Upper lobe of right lung (tissue), 1 donor: ENCODE data around the gene TMEM9B. TPM values are rescaled to one million over a fixed set of nuclear protein-coding genes. Genes with fewer than 3 reads are reported as not detected.
"Not testable (repeated sequence)": the region's sequence is repeated elsewhere in the genome, so short reads cannot be mapped to it uniquely, and the experiment has no call there.

Source experiments
- ATAC-seq: fragments of 200-7000 bp; cut with Tn5 transposase; one replicate; pipeline ENCODE4 v1.9.1; 2020; ENCODE audit warnings: mild to moderate bottlenecking, moderate library complexity
- DNase-seq: peaks from one replicate; pipeline ENCODE4 v3.0.0-alpha.2; 2020
- H3K27ac ChIP-seq: fragments of 200-600 bp; one replicate; pipeline ENCODE4 v1.8.0; 2022
- H3K27me3 ChIP-seq: fragments of 200-600 bp; one replicate; pipeline ENCODE4 v1.8.0; 2022; ENCODE audit warnings: mild to moderate bottlenecking
- H3K36me3 ChIP-seq: fragments of 200-600 bp; one replicate; pipeline ENCODE4 v1.8.0; 2022
- H3K4me1 ChIP-seq: fragments of 200-600 bp; one replicate; pipeline ENCODE4 v1.8.0; 2022
- H3K4me3 ChIP-seq: fragments of 200-600 bp; one replicate; pipeline ENCODE4 v1.8.0; 2022; ENCODE audit warnings: mild to moderate bottlenecking
- H3K9me3 ChIP-seq: fragments of 200-600 bp; one replicate; pipeline ENCODE4 v1.8.0; 2022
- intact Hi-C: fragments of 100-400 bp; cut with DNase I; formaldehyde crosslinking; loops from one replicate; pipeline ENCODE4 v1.11.0; 2022
- total RNA-seq: library from RNA; stranded (reverse); fragmentation: NEBNext Ultra II Directional; extraction: Animal tissue kit (Norgen Biotek cat#: 25700); gene quantifications from one replicate; pipeline ENCODE4 v1.2.1, GENCODE V29; 2021
- TF ChIP-seq, protein P1 (sequence below): fragments of 200-600 bp; IDR thresholded peaks from one replicate; pipeline ENCODE4 v1.8.0; 2022; ENCODE audit warnings: antibody characterized with exemption
- donor health status: DM: no; HTN: yes; CAD: no; lungs with severe emphysema.

Gene TMEM9B
- total RNA-seq, 1 donor from 2014 or later: 64.9 TPM

DNA sequence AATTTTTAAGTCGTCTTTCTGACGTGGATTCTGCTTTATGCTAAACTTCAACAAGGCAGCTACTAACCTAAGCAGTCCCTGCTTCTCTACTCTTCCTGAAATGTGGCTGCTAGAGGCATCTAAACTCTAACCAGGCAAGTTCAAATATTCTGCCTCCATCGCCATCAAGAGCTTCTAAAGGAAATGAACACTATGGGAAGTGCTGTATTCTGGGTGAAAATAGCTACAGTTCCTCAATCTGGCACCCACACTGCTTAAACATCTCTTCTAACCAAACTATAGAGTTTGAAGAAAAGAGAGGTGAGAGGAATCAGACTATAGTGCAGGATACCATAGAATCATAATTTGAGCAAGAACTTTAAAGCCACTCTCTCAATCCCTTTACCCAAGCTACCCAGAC is 33.2 kb upstream of the TMEM9B start:
- Histone ChIP-seq H3K4me3 (no peak overlapping the region), H3K27me3 (peaks cover 19% of the 10 kb centered on the region), H3K36me3 (no peaks in the 10 kb centered on the region), H3K27ac (no peak overlapping the region), H3K9me3 (no peaks in the 10 kb centered on the region), H3K4me1 (no peaks in the 10 kb centered on the region)
- ATAC-seq (no peak), DNase-seq (no peak)
- TF ChIP-seq, protein P1, sequence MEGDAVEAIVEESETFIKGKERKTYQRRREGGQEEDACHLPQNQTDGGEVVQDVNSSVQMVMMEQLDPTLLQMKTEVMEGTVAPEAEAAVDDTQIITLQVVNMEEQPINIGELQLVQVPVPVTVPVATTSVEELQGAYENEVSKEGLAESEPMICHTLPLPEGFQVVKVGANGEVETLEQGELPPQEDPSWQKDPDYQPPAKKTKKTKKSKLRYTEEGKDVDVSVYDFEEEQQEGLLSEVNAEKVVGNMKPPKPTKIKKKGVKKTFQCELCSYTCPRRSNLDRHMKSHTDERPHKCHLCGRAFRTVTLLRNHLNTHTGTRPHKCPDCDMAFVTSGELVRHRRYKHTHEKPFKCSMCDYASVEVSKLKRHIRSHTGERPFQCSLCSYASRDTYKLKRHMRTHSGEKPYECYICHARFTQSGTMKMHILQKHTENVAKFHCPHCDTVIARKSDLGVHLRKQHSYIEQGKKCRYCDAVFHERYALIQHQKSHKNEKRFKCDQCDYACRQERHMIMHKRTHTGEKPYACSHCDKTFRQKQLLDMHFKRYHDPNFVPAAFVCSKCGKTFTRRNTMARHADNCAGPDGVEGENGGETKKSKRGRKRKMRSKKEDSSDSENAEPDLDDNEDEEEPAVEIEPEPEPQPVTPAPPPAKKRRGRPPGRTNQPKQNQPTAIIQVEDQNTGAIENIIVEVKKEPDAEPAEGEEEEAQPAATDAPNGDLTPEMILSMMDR: no peak
- intact Hi-C loops: no loop called here

DNA sequence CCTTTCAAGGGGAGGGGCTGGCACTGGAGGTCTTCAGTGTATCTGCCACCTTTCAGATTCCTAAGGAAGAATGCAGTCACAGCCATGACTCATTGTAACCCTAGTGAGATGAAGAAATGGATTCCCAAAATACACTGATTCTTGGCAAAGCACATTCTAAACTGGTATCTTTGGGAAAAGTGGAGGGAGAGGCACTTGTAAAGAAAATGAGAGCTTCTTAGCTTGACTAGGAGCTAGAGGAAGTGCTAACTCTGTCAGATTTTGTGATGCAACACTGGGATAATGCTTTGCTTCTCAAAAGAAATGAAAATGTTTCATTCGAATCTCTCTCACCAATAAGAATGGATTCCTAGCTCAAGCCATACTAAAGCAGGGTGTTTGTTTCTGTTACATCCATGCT is 25.2 kb upstream of the TMEM9B start:
- ATAC-seq: no peak
- TF ChIP-seq, protein P1: no peak
- Histone ChIP-seq H3K4me1 (no peaks in the 10 kb centered on the region), H3K27ac (no peak overlapping the region), H3K9me3 (no peaks in the 10 kb centered on the region), H3K27me3 (no peaks in the 10 kb centered on the region), H3K4me3 (no peak overlapping the region), H3K36me3 (no peaks in the 10 kb centered on the region)
- DNase-seq: no peak
- intact Hi-C loops: no loop called here

GRCh38 chr11:8988329-8989234 is 24.3 kb upstream of the TMEM9B start:
- Histone ChIP-seq H3K4me3 (no peak overlapping the region), H3K36me3 (no peaks in the 10 kb centered on the region), H3K27ac (no peak overlapping the region), H3K9me3 (no peaks in the 10 kb centered on the region), H3K4me1 (no peaks in the 10 kb centered on the region), H3K27me3 (no peaks in the 10 kb centered on the region)
- ATAC-seq (no peak), DNase-seq (no peak)
- TF ChIP-seq, protein P1: no peak
- intact Hi-C loops: no loop called here

GRCh38 chr11:8987446-8987845 is 23.2 kb upstream of the TMEM9B start:
- no peak for ATAC-seq
- no peaks in the 10 kb centered on the region for H3K27me3 ChIP-seq
- H3K4me3 ChIP-seq: no peak overlapping the region
- no peaks in the 10 kb centered on the region for H3K4me1 ChIP-seq
- H3K27ac ChIP-seq: no peak overlapping the region
- TF ChIP-seq, protein P1: no peak
- intact Hi-C loops: no loop called here
- no peaks in the 10 kb centered on the region for H3K9me3 ChIP-seq
- DNase-seq: no peak
- no peaks in the 10 kb centered on the region for H3K36me3 ChIP-seq

DNA sequence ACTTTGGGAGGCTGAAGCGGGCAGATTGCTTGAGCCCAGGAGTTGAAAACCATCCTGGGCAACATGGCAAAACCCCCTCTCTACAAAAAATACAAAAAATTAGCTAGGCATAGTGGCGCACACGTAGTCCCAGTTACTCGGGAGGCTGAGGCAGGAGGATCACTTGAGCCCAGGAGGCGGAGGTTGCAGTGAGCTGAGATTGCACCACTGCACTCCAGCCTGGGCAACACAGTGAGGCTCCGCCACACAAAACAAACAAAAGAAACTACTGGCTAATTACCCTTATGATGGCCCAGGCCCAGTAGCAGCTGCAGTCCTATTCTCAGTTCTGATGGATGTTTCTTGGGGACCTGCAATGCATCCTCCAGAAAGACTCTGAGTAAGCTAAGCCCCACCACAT is 22.5 kb upstream of the TMEM9B start:
- H3K9me3 ChIP-seq, H3K4me1 ChIP-seq, H3K36me3 ChIP-seq, H3K27me3 ChIP-seq, H3K4me3 ChIP-seq, DNase-seq, ATAC-seq, H3K27ac ChIP-seq, intact Hi-C loops: not testable (repeated sequence)

- TF ChIP-seq, protein P1: no peak
- Histone ChIP-seq H3K9me3 (no peaks in the 10 kb centered on the region), H3K4me1 (no peaks in the 10 kb centered on the region), H3K4me3 (no peak overlapping the region), H3K27ac (no peak overlapping the region), H3K27me3 (no peaks in the 10 kb centered on the region), H3K36me3 (no peaks in the 10 kb centered on the region)
- DNase-seq: no peak
- intact Hi-C loops: no loop called here
- no peak for ATAC-seq
These were observed 21.2 kb upstream of the TMEM9B start for GRCh38 chr11:8985462-8985861.
